DMS153 treated with DMSO at 0.1 percent for 48 hours (cell line): Measurements from ENCODE around the gene MTOR.

Source experiments
- DNase-seq: peaks from one replicate; lab custom pipeline; 2025; ENCODE audit not compliant: unreplicated experiment; lab: John Stamatoyannopoulos, UW

The MTOR gene

GRCh38 chr1:11227106-11228077 lies 35.0 kb downstream of the MTOR start:
- no peak for DNase-seq

- DNase-seq, result no peak
These were observed 46.3 kb downstream of the MTOR start for GRCh38 chr1:11216074-11216473.

GRCh38 chr1:11215381-11216005 lies 46.9 kb downstream of the MTOR start:
- DNase-seq, result no peak

GRCh38 chr1:11214698-11215380 lies 47.5 kb downstream of the MTOR start:
- no peak for DNase-seq

GRCh38 chr1:11211925-11212587 lies 50.3 kb downstream of the MTOR start:
- DNase-seq, result no peak

- no peak for DNase-seq
These were observed 50.9 kb downstream of the MTOR start for GRCh38 chr1:11211461-11211860.

GRCh38 chr1:11207898-11208611 lies 54.3 kb downstream of the MTOR start:
- no peak for DNase-seq

- DNase-seq, result no peak
These were observed 57.8 kb downstream of the MTOR start for GRCh38 chr1:11204396-11205190.

- no peak for DNase-seq
These were observed 63.3 kb downstream of the MTOR start for GRCh38 chr1:11198851-11199594.

GRCh38 chr1:11198257-11198656 lies 64.1 kb downstream of the MTOR start:
- DNase-seq, result no peak

GRCh38 chr1:11197359-11197758 lies 65.0 kb downstream of the MTOR start:
- no peak for DNase-seq

GRCh38 chr1:11196945-11197344 lies 65.4 kb downstream of the MTOR start:
- DNase-seq, result no peak

GRCh38 chr1:11194407-11195176 lies 67.8 kb downstream of the MTOR start:
- no peak for DNase-seq

- no peak for DNase-seq
These were observed 69.0 kb downstream of the MTOR start for GRCh38 chr1:11193376-11193775.

GRCh38 chr1:11188858-11189451 lies 73.4 kb downstream of the MTOR start, which contains the start of gene ANGPTL7:
TSS of gene ANGPTL7 (plus strand) at chr1:11189355. CDS start at chr1:11189580, 225 bp downstream.
- no peak for DNase-seq

GRCh38 chr1:11188381-11188780 lies 74.0 kb downstream of the MTOR start:
- no peak for DNase-seq

- no peak for DNase-seq
These were observed 74.4 kb downstream of the MTOR start for GRCh38 chr1:11187931-11188330.

- DNase-seq, result no peak
These were observed 74.9 kb downstream of the MTOR start for GRCh38 chr1:11187494-11187893.
